GM21447 (cell line): ENCODE data around the gene FRS3.

Experiments used
- ATAC-seq: cut with Tn5 transposase; IDR thresholded peaks from one replicate; pipeline ENCODE4 v1.9.1; 2021; ENCODE audit not compliant: unreplicated experiment

The FRS3 gene

DNA sequence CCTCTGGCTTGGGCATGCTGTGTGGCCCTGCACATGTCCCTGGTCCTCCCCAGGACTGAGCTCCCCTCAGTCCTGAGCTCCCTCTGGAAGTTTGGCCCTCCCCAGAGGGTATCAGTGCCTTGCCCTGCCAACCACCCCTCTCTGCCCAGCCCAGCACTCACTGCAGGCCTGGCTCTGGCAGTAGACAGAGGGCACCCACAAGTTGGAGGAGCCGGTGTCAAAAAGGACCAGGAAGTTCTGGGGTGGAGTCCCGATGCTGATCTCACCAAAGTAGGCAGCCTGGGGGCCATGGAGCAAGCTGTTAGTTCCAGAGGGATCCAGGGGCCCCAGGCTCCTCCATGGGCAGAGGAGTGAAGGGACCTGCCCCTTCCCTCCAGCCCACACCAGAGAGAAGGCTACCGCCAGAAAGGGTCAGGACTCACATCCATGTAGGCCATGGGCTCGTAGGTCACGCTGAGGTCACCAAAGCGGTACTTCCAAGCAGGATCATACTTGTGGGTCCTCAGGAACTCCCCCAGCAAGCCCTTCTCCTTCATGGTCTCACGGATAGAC is 35.4 kb downstream of the FRS3 start:
- ATAC-seq: no peak

DNA sequence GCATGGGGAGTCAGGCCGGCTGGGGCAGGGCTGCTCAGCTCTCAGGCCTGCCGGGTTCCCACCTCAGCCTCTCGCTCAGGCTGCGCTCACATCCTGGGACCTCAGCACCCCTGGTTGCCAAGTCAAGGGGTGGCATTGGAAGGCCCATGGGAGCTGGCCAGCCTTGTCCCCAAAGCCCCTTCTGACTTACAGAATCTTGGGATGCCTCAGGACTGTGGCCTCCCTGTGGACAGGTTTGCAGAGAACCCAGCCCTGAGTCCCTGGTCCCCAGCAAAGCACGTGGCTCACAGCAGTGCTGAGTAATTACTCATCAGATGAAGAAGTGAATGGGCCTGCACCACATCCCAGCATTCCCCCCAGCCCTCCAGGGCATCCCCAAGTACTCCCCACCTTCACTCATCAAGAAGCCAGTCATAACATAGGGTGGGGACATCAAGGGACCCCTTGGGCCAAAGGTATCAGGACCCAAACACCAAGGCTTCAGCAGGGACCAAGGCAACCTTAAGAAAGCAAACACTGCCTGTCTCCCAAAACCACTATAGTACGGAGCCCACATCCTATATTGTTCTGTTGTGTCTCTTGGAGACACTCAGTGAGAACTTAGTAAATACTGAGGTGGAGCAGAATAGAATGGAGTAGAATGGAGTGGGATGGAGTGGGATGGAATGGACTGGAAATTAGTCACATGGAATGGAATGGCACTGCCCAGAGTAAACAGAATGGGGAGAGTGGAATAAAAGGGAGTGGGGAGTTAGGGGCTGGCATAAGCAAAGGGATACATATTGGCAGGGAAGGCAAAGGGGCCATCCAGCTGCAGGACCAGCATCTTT is 36.1 kb downstream of the FRS3 start:
- no peak for ATAC-seq

DNA sequence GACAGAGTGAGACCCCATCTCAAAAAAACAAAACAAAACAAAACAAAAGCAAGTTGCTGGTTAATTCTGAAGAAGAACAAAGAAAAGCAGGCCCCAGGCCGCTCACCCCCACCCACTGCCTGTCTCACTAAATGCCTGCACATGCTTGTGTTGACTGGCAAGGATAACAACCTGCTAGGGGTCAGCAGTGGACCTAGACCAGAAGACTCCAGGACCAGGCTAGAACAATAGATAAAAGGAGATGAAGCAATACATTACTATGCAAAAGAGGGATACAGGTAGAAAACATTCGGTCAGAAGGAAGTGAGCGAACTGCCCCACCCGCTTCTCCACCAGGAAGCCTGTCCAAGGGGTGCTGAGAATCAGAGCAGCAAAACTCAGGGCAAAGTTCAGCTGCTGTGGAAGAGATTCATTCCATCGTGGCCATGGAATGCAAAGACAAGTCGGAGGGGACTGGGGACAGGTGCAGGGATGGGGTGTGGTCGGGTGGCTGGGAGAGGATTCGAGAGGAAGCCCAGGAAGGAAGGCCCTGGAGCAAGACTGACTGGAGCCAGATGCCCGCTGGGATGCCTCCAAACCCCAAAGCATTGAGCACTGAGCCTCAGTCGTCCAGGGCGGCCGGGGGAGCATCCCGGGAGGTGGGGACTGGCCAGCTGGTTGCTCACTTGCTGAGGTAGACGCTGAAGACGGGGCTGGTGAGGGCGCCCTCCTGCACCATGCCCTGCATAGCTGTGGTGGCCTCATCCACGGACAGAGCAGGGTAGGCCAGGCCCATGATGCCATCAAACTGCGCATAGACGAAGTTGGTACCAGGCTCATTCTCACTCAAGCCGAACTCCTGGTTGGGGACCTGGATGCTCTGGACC is 37.8 kb downstream of the FRS3 start:
- no peak for ATAC-seq

DNA sequence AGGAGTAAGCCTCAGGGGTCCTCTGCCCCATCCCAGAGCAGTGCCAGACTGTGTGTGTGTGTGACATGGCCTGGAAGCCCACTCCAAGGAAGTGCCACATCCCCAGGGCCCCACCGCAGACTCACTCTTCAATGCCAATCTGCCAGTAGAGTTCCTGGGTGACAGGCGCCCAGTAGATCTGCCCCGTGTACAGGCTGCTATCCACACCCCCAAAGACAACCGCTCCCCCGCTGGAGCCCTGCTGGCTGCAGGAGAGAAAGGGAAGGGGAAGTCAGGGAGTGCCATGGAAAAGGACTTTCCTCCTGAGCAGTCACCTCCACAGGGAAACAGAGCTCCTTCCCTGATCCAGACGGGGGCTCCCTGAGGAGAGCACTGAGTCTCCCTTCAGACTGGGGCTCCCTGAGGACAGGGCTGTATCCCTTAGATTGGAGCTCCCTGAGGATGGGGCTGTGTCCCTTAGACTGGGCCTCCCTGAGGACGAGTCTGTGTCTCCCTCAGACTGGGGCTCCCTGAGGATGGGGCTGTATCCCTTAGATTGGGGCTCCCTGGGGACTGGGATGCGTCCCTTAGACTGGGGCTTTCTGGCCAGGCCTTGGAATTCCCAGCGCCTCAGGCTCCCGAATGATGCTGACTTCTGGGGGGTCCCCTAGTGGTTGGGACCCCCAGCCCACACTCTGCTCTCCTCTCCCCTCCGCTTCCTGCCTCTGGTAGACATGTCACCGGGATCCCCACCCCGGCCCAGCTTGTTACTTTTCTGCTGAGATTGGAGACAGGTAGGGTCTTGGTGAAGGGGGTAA is 39.1 kb downstream of the FRS3 start:
- ATAC-seq: no peak

DNA sequence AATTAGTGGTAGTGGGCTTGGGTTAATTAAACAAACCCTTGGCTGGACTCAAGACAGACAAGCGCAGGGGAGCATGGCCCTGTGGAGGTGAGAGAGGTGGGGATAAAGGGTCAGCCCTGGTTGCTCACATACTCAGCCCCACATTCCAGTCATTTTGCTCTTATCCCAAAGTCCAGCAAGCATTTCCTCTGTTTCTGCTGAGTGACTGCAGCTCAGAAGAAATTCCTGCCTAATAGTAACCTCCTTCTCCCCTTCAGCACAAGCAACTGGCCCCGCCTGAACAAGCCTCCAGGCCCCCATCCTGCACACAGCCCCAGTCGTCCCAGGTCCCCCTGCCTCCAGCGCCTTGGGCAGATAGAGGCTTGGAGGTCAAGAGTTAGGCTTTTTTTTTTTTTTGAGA is 40.7 kb downstream of the FRS3 start:
- no peak for ATAC-seq

DNA sequence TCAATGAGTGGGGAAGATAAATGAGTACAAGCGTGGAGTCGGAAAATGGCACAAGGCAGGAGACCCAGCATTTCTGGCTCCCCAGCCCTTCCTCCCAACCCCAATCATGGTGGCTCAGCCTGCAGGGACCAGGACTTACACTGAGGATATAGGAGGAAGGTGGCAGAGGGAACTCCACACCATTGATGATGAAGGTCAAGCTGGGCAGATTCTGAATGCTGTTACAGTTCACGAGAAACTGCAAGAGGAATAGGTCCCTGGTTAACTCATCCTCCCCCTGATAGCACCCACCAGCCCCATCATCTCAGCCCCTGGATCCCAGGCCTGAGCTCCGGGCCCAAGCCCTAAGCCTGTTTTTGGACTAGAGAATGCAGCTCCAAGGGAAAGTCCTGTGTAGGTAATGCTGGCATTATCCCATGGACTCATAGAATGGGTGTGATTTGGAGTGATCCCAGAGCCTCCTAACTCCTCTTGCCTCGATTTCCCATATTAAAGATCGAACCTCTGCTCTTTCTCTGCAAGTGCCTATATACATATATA is 42.0 kb downstream of the FRS3 start:
- ATAC-seq: no peak

DNA sequence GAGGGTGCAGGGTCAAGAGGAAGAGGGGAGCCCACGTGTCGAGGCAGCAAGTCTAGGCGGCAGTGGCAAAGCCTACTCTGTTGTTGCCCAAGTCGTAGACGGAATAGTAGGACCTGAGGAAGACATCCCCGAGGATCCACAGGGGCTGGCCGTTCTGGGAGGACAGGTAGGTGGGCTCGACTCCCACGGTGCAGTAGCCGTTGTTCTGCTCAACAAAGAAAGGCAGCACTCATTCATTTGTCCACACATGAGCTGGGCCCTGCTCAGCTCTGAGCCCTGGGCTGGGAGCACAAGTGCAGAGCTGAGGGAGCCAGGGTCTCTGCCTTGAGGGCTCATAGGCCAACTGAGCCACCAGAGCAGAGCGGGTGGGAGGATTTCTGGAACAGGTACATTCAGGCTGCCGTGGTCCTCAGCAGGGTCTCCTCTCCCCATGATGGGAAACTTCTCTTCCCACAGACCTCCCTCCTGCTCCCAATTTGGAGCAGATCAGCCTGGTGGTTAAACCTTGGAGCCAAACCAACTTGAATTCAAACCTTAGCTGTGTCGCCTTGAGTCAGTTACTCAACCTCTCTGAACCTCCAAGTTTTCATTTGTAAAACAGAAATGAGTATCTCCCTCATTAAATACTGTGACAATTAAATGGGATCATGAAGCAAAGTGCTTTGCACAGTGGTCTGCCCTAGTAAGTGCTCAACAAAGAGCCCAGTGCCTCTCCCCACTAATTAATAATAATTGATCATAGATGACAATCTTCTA is 42.7 kb downstream of the FRS3 start:
- no peak for ATAC-seq

DNA sequence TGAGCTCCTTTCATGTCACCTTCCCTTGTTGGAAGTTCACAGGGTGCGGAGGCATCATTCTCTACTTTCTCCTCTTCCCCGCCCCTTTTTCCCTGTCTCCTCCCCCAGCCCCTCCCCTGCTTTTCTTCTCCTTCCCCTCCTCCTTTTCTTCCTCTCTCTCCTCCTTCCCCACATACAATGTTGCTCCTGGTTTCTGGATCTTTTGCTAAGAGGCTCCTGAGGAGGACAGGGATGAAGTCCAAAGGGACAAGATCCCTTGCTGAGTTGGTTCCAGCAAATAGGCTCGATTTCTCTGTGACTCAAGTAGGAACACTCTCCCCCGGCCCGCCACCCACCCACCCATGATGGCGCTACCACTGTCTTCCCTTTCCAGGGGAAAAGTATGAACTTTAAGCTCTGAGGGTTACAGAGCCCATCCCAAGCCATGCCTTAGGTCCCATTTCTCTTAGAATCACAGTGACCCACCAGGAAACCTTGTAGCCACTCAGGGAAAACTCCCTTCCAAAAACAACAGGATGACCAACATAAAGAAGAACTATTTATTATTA is 43.4 kb downstream of the FRS3 start:
- no peak for ATAC-seq

DNA sequence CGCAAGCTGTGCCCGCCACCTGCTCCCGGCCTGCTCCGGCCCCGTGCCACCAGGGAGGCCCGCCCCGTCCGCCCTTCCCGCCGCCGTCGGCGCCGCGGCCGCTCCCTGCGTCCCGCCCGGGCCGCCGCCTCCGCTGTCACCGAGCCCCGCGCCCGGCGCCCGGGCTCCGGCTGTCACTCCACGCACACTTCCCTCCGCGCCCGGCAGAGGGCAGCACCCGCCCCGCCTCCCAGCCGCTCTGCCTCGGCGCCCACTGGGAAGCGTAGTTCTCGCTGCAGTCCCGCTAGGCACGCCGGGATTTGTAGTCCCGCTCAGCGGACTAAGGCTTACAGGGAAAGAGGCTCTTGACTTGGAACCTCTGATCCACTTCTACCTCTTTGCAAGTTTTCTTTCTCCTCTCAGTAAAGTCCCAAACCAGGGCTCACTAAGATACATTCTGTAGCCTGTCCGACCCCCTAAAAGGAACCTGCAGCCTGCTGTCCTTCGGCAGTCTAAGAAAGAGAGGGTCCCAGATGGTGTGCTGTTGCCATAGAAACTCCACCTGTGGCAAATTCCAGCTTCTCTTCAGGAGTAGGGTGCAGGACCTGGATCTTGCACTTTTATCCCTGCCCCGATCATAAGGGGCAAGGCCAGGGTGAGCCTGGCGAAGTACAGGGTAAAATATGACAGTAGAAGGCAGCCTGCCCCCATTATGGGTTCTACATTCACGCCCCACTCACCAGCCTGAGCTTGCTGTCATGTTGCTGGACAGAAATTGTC is 44.1 kb downstream of the FRS3 start, which contains the start of gene TFEB:
TFEB (minus strand) TSS at position 182 of the 759 bp plus-strand sequence. CDS start 44,395 bp downstream, outside the sequence.
- ATAC-seq: peak; percentile 39

DNA sequence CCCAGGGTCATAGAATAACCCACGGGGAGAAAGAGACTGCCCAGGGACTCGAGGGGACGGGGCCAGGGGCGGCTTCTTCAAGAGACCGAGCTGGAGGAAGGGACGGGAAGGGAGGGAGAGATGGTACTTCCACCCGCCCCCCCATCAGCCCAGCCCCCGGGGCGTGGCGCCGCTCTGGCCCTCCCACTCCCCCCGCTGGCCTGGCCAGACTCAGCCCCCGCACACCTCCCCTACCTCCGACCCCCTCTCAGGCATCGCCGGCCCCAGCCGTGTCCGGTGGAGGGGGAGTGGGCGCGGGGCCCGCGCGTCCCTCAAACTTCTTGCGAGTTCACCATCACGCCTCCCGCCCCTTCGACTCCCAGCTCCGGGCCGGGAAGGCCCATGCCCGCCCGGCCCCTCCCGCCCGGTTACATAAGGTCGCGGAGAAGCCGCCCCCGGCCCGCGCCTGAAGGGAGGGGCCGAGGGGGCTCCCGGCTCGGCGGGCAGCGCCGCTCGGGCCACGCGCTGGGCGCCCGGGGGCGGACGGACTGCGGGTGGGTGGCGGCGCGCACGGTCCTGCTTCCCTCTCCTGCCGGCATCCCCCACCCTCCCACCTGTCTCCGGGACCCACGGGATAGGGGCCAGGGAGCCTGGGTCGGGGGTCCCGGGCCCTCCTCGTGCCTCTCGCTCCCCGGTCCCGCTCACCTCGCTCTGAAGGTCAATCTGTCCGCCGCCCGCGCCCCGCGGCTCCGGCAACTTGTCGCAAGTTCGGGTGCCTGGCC is 44.9 kb downstream of the FRS3 start:
- peak; percentile 24 for ATAC-seq

DNA sequence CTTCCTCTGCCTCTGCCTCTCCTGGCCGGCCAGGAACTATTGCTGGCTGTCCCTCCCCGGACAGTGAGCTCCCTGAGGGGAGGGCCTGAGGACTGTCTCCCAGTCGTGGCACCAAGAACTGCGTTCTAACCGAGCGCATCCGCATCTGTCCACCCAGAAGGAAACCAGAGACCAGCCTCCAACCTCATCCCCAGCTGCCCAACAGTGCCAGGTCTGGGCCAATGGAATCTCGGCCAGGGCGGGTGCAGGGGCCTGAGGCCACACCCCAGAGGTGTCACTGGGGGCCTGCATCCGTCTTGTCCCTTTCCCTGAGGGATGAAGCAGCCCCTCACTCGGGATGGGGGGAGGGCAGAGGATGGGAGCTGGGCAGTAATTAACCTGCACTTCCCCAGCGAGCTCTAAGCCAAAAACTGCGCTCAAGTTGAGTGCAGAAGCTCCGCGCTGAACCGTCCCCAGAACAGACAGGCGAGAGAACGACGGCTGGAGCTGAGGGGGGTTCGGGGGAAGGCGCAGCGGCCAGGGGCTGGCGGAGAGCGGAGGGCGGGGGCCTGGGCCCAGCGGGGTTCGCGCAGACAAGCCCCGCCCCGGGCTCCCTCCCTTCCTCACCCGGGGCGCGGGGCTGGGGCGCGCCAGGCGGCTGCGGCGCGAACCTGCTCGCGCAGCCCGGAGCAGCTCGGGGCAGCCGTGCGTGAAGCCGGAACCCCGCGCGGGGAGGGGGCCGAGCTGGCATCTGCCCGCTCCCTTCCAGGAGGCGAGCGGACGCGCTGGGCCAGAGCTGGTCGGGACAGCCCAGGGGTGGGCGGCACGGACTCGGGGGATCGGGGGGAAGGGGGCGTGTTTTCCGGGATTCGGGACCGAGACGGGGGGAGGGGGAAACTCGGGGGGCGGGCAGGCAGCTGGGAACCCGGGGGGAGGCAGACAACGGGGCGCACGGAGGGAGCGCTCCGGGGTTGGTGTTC is 45.7 kb downstream of the FRS3 start:
- peak; percentile 44 for ATAC-seq

DNA sequence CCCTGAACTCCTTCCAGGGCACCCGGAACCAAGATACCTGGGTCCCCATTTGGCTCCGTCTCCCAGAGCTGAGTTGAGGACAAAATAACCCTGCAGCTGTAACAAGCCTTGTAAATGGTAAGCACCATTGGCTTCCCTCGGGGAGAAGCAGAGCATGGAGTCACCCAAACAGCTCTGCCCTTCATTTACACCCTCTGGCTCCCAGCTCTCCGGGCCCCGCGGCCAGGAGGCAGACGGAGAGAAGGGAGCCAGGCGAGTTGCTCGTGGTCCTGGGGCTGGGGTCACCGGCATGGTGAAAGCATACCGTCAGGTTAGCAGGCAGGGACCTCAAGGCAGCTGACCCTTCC is 46.4 kb downstream of the FRS3 start:
- ATAC-seq: no peak

DNA sequence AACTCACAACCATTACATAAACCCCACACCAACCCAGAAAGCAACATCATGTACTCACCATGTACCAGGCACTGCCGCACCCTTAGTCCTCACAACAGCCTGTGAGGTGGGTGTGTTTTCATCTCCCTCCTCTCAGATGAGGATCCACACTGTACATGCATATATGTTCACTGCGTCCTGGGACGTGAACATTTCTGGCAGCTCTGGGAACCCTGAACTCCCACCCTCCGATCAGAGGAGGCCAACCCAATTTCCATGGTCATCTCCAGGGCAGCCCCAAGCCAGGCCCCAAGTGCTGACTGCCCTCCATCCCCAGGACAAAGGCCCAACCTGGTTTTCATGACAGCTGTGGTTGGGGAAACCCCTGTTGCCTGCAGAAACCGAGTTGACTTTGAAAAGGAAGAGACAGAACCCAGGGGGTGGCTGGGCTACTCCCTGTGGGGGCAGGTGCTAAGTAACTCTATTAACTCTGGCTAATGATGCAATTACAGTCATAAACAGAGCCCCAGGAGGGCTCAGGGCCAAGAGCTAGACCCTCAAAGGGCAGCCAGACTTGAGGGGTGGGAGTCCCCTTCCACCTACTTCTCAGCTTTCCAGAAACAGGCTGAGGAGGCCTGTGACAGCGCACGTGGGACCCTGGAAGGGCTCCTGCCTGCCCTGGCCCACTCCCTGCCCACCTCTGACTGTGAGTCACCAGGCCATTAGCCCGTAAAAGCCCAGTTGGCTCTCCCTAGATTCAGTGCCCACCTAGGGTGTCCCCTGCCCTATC is 46.9 kb downstream of the FRS3 start:
- ATAC-seq: peak; percentile 36

DNA sequence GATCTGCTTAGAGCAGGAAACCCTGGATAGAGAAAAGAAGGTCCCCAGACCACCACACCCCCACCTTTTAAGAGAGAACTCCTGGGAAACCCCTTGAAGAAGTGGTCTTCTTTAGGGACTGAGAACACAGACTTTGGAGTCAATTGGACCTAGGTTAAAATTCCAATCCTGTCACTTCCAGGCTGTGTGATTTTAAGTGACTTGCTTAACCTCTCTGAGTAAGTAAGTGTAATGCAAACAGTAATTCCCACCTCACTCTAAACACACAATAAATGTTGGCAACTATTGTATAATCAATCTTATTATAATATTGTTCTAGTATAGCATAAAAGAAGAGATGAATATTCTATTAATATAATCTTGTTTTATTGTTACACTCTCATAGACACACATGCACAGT is 47.6 kb downstream of the FRS3 start:
- no peak for ATAC-seq

DNA sequence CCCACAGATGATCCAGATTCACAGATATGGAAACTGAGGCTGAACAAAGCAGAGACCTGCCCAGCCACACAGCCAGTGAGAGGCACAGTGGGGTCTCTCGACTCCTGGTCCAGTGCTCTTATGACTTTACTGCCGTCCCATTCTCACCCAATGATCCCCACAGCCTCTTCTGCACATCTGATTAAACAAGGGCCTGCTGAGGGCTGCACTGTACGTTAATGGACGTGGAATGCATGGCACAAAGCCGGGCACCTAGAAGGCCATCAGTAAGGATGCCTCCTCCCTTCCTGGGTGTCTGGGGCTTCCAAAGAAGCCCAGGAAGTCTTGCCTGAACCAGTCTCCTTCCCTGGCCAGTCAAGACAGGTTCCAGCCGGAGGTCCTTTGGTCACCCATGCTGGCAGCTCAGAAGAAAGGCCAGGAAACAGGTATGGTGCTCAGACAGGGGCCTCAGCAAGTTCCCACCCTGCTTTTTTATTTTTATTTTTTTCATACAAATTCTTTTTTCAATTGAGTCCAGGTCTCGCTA is 48.1 kb downstream of the FRS3 start:
- ATAC-seq: no peak
